ENCODE results near the gene MANSC1. TPM values are rescaled to one million over a fixed set of nuclear protein-coding genes. Genes with fewer than 3 reads are reported as not detected.
"Not testable (repeated sequence)": the region's sequence is repeated elsewhere in the genome, so short reads cannot be mapped to it uniquely, and the experiment has no call there.

The MANSC1 gene
- polyA plus RNA-seq, 5 donors, result 22.1 to 32.4 (median 30.3) TPM

DNA sequence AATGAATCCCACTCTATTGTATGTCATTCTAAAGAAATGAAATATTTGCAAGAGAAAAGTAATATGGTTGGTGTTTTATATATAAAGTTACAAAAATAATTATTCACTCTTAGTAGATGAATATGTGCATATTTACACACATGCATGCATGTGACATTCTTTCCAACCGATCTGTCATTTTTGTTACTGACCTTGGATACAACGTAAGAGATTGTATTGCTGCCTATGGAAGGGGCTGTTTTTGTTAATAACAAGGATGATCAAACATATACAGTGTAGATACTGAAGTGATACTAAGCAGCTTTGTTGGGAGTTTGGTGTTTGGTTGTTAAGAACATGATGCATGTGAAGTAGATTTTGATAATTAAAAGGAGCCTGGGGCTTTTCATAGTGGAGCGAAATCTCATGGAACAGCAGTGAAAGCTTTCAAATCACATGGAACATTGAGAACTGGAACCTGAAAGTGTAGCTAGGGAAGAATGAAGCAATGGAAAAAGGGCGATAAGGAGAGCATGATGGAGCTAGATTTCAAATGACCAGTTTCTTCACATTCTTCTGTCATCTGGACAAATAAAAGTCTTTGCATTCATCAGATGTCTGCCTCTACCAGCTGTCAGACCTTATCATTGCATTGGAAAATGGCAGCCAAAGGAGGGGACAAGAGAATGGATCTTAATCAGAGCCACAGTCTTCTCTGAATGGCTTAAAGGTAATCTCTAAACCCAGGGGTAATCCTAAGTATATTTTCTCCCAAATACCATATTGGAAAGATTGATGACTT, 16.8 kb upstream of the MANSC1 start:
- no peak for DNase-seq

DNA sequence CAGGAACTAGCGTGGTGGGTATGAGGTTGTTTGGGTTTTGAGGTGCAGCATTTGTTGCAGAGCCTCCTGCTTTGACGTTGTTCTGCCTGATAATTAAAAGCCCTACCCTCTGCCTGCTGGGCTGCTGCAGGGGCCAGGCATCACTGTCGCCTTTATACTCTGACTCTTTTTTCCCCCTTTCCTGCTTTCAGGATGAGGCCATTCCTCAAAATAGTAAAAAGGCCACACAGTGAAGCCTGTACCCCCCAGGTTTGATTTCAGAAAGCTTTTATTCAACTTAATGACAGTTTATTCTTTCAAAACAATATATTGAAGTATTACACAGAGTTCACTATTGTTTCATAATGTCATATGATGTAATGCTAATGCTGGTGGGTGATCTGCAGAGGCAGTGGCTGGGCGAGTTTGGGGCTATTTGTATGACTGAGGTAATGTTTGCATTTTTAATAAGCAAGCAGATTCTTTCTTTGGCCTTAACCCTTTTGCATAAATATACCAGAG, 15.9 kb upstream of the MANSC1 start:
- DNase-seq, result no peak

DNA sequence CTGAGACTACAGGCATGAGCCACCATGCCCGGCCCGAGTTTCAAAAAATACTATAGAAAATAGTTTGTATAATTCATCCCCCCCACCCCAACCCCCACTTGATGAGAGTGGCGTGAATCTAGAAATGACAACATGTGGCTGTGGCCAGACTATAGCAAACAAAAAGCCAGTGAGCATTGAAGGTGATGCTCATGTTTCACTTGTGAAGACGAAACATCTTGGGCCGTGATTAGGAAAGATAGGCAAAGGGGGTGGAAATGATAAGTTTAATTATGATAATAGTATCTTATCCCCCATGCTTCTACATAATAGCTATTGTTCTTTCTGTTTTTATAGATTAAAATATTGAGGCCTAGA, 15.4 kb upstream of the MANSC1 start:
- no peak for DNase-seq

DNA sequence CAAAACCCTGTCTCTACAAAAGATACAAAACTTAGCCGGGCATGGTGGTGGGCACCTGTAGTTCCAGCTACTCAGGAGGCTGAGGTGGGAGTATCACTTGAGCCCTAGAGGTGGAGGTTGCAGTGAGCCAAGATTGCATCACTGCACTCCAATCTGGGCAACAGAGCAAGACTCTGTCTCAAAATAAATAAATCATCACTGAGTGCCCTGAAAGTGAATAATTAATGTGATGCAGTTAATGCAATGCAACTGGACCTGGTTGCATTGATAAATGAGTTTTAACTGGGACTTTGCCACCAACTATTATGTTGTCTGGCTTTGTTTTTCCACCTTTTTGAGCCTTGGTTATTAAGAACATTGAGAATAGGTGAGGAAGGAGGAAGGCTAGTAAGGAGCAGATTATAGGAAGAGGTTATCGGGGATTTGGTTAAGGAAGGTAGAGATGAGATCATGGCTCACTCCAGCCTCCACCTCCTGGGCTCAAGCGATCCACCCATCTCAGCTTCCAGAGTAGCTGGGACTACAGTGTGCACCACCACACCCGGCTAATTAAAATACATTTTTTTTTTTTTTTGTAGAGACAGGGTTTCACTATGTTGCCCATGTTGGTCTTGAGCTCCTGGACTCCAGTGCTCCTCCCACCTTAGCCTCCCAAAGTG, 14.9 kb upstream of the MANSC1 start:
- no peak for DNase-seq

DNA sequence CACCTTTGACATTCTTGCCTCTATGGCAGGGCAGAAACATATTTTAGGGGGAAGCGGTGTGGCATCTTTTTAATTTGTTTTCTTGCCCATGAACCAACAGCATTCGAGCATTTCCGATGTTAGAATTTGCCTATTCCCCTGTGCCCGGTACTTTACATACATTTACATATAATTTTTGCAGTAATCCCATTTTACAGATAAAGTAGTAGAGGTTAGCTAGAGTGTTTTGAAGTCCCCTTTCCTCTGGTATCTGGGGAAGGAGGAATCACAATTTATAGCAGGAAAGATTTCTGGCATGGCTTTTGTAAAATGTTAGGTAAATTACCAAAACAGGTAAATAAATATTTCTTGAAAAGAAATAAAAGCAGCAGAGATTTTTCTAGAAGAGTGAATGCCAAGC, 8.5 kb upstream of the MANSC1 start:
- DNase-seq, result no peak

DNA sequence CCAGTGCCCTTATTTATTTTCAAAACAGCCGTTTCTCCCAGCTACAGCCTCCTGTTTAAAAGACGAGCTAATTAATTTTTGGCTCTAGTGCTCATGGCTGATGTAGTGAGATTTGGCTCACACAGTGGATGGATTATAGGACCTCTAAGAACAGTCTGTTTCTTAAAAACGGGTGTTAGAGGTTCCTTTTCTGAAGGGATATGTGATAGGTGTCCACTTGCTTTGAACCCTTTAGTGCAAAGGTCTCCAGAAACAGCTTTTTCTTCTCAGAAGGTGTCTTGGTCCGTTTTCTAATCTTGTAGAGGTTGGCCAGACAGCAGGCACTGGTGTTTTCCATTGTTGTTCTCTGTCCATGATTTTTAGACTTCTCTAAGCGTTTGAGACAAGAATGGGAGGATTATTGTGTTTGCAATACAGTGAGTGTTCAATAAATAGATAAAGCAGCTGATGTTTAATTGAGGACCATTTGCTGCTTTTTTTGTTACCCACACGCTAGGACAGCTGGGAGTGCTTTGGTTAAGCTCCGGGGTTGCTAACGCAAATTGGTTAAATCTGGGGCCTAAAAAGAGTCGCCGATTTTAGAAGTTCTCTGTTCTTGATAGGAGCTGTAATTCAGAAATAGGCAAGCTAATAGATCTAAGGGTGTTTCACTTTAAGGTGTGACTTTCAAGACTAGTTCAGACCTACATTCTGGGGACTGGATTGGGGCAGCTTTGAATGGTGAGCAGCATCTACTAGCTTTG, 7.8 kb upstream of the MANSC1 start:
- peak in 1 of 2 donors; percentile 53 for DNase-seq

DNA sequence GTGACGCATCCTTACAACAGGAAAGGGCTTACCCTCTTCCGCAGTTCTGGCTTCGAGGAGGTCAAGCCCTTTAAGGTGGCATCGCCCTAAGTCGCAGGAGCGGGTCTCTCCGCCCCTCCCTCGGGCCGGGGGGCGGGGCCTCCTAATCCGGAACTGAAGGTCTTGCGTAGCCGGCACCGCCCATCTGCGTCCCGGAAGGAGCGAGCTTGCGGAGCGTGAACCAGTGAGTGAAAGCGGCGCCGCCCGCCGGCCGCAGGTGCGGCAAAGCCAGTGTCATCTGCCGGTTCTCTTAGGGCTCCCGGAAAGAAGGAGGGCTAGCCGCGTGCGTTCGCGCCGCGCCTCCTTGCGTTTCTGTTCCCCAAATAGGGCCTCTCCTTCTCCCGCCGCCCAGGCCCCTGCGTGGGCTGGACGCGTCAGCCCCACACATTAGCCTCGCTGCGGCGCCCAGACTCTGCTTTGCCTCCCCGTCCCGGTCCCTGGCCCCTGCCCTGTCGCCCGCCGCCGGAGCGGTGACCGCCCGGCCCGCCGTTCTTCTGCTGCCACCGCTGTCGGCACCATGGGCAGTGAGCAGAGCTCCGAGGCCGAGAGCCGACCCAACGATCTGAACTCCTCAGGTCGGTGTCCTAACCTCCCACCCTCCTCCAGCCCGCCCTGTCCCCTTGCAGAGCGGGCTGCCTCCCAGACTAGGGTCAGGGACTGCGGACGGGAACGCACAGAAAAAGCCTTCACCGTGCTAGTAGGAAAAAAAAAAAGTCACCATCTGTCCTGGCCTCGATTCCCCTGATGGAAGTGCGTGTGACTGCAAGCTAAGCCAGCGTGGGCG, 7.1 kb upstream of the MANSC1 start, which contains the start of gene BORCS5:
Gene BORCS5 (plus strand): TSS at position 183 of the 823 bp plus-strand sequence. CDS start 374 bp downstream, at position 557.
- peak; percentile 91 for DNase-seq

DNA sequence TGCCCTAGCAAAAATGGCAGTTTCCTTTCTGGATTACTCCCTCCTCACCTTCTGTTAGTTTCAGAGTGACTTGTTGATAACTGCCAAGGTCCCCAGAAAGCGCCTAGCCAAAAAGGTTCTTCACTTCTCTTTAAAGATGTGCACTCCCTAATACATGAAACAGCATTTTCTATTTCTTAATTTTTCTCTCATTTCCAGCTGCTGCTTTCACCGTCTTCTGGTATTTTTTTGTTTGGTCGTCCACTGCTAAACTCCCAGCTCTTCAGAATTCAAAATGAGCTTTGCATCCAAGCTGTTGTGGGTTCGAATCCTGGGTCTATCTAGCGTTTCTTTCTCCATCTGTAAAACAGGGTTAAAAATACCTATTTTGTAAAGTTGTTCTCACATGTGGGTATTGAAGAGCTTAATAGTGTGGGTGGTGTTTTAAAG, 6.4 kb upstream of the MANSC1 start:
- DNase-seq, result no peak

DNA sequence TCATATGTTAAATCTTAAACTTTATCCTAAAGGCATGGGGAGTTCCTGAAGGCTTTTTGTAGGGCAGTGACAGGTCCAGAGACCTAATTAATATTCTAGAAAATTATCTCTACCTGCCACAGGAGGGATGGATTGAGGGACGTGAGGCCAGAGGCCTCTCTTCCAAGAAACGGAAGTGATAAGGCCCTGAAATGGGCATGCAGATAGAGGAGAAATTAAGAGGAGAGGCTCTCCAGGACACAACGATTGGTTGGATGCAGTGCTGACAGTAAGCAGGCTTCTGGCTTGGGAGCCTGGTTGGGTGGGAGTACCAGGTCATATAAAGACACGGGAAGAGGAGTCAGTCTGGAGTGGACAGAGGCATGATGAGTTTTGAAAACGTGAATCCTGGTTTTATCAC, 3.8 kb upstream of the MANSC1 start:
- no peak for DNase-seq

DNA sequence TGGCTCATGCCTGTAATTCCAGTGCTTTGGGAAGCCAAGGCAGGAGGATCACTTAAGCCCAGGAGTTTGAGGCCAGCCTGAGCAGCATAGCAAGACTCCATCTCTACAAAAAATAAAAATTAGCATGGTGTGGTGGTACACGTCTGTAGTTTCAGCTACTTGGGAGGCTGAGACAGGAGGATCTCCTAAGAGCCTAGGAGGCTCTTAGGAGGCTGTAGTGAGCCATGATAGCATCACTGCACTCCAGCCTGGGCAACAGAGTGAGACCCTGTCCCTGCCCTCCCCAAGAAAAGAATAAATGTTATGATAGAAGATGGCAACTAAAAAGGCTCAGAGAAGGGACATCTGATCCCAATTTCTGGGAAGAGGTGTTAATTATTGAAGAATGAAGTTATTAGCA, 3.2 kb upstream of the MANSC1 start:
- DNase-seq, result no peak

DNA sequence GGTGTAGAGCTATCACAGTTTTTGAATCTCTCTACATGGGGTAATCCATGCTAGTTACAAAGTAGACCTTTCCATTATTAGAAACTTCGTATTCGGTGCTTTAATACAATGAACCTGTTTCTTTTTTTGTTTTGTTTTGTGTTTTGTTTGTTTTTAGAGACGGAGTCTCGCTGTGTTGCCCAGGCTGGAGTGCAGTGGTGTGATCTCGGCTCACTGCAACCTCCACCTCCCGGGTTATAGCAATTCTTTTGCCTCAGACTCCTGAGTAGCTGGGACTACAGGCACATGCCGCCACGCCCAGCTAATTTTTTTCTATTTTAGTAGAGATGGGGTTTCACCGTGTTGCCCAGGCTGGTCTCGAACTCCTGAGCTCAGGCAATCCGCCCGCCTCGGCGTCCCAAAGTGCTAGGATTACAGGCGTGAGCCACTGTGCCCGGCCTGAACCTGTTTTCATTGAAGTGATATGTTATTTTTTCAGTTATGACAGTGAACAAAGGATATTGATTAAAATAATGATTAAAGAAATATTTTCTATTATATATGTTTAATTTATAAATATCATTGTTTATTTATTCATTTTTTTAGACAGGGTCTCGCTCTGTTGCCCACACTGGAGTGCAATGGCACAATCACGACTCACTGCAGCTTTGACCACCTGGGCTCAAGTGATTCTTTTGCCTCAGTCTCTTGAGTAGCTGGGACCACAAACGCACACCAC, 1.6 kb upstream of the MANSC1 start:
- not testable (repeated sequence) for DNase-seq

DNA sequence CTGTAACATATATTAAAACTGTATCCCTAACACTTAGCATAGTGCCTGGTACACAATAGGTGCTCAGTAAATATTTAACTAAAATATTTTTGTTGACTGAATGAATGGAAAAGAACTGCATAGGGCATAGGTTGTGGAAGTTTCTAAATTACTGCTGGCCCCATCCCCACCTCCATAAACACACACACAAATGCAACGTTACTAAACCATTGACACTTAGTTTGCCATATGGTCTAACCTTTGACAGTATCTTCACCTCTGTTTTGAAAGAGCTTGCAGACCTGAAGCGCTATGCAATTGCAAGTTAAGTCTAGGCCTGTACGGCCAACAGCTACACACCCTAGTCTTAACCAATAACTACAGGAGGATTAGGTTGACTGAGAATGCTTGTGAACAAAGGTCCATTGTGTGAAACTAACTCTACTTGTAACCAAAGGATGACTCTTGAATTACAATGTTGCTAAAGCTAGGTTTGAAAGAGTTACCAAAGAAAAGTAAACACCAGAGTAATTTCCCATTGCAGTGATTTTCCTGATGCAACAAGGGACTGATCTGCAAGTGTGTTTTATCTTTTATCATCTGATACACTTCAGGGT, 924 bp upstream of the MANSC1 start:
- DNase-seq, result no peak

DNA sequence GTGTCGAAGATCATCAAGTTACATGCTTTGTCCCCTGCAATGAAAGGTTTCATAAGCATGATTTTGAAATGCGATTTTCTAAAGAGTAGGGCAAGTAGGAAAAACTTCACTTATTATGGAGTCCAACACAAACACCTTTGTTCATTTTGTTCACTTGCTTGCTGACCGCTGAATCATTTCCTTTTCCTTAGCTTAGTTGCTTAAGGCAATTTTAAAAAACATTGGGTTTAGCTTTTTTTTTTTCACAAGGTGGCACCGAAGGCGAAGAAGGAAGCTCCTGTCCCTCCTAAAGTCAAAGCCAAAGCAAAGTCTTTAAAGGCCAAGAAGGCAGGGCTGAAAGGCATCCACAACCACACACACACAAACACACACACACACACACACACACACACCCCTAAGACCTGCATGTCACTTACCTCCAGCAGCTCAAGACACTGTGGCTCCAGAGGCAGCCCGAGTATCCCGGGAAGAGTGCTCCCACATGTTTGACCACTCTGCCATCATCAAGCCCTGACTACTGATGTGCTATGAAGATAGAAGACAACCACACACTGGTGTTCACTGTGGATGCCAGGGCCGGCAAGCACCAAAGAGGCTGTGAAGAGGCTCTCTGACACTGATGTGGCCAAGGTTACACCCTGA, 11.4 kb downstream of the MANSC1 start:
- DNase-seq, result no peak

DNA sequence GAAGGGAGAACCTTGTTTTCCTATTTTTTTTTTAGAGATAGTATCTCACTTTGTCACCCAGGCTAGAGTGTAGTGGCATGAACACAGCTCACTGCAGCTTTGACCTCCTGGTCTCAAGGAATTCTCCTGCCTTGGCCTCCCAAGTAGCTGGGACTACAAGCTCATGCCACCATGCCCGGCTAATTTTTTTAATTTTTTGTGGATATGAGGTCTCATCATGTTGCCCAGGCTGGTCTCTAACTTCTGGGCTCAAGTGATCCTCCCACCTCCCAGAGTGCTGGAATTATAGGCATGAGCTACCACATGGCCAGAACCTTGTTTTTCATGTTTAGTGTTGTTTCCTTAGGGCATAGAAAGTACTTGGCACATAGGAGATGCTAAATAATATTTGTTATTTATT, 13.5 kb downstream of the MANSC1 start:
- no peak for DNase-seq

DNA sequence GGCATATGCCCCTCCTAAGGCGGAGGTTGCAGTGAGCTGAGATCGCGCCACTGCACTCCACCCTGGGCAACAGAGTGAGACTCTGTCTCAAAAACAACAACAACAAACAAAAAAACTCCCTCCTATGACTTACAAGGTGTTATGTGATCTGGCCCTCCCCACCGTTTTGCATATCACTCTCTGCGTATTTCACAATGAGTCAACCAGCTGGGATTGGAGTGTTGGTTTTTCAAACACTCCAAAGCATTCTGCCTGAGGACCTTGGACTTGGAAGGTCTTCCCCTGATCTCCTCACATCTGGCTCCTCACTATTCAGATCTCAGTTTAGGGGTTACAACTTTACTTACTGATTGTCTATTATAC, 14.0 kb downstream of the MANSC1 start:
- peak in 1 of 2 donors; percentile 41 for DNase-seq

DNA sequence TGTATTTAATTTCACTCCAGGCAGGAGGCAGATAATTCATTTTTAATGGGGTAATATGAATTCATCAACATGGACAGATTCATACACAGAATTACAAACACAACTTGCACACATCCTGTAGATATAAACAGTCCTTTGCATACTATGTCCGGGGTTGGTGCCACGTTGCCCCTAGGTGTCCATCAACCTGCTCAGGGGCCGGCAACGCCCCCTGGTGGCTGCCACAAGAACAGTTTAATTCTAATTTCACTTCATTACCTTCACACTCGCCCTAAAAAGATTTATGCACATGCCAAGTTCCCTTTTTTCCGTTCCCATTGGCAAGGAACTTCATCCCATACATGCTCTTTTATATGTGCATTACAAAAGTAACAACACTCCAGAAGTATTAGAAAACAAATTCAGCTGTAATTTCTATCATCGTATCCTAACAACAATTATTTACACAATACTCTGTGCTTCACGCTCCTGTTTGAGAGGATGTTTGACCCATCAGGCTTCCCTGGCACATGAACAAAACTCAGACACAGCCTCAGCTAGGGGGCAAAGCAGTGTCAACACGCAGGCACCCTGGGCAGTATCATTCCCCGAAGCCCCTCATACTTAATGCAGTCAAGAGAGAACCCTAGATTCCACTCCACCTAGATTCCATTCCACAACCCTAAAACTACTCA, 15.5 kb downstream of the MANSC1 start:
- DNase-seq, result peak; percentile 75 to 81

DNA sequence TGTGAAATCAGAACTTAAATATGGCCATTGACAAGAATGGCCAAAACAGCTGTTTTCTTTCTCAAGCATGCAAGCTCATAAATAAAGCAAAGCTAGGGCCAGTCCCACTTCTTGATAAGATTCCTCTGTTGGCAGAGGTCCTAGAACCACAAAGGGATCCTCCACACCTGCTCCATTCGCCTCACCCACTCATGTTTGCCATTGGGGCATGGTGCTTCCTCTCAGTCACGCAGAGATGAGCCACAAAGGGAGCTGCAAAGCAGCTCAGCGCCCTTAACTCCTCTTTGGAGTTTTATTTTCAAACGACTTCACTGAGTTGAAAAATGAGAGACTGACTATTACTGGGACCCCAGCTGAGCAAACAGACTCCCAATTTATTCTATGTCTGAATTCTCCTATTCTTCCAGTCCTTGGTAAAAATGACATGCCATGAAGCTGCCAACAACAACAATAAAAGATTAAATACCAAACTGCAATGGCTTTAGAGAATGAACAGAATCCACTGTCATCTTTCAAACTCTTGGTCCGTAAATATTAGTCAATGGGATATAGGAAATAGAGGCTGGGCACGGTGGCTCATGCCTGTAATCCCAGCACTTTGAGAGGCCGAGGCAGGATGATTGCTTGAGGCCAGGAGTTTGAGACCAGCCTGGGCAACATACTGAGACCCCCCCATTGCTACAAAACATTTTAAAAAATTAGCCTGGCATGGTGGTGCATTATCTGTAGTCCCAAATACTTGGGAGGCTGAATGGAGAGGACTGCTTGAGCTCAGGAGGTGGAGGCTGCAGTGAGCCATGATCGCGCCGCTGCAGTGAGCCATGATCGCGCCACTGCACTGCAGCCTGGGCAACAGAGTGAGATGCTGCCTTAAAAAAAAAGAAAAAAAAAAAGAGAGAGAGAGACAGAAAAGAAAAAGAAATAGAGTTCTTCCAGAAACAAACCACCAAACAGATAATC, 16.4 kb downstream of the MANSC1 start:
- peak; percentile 80 to 85 for DNase-seq

DNA sequence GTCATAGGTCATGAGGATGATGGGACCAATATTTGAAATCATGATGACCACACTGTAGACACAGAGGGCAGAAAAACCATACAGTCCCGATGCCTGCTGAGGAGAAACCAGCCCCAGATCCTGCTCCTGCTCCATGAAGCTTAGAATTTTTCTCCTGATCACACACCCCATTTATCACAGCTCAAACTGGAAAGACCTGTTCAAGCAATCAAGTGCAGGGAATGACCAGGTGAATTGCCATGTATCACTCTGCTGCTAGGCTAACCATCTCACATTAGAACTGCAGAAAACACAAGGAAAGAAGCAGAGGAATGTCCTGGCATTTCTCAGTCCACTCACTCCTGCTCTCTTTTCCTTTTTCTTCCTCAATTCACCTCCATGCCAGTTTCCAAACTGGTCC, 18.1 kb downstream of the MANSC1 start:
- DNase-seq, result peak in 1 of 2 donors; percentile 36
